IPS-20b (cell line): ENCODE results near the gene LHX8.
"Not testable (repeated sequence)": the region's sequence is repeated elsewhere in the genome, so short reads cannot be mapped to it uniquely, and the experiment has no call there.

ENCODE experiments used
- H3K27ac ChIP-seq: one replicate; pipeline ENCODE4 v1.5.1; 2013; ENCODE audit warnings: low read length
- H3K27me3 ChIP-seq: 2 replicates; pipeline ENCODE4 v1.6.1; 2013; ENCODE audit warnings: mild to moderate bottlenecking, low read length, inconsistent platforms; ENCODE audit not compliant: insufficient read depth
- H3K36me3 ChIP-seq: 2 replicates; pipeline ENCODE4 v1.6.1; 2013; ENCODE audit warnings: low read depth, mild to moderate bottlenecking, inconsistent platforms, low read length, moderate library complexity; ENCODE audit not compliant: insufficient read depth
- H3K4me1 ChIP-seq: 2 replicates; pipeline ENCODE4 v1.6.1; 2013; ENCODE audit warnings: mild to moderate bottlenecking, control low read depth, inconsistent platforms, low read length, moderate library complexity; ENCODE audit not compliant: insufficient read depth
- H3K4me3 ChIP-seq: 2 replicates; pipeline ENCODE4 v1.5.1; 2013; ENCODE audit warnings: mild to moderate bottlenecking, low read length, inconsistent platforms
- H3K9ac ChIP-seq: 2 replicates; pipeline ENCODE4 v1.6.1; 2013; ENCODE audit warnings: low read depth, mild to moderate bottlenecking, inconsistent platforms, low read length, moderate library complexity
- H3K9me3 ChIP-seq: 2 replicates; pipeline ENCODE4 v1.6.1; 2013; ENCODE audit warnings: mild to moderate bottlenecking, low read depth, low read length, inconsistent platforms; ENCODE audit not compliant: insufficient read depth

The LHX8 gene

GRCh38 chr1:75133750-75134646 lies at the start of gene LHX8:
LHX8 (plus strand) TSS chr1:75134388; CDS start chr1:75136615, 2,227 bp downstream.
- peak within 1 kb of the TSS; percentile 1; the same call in 1 of the 2 replicates for H3K9ac ChIP-seq
- no peaks in the 10 kb centered on the region for H3K9me3 ChIP-seq
- peak within 1 kb of the TSS; percentile 66 for H3K4me3 ChIP-seq
- peaks cover 100% of the 10 kb centered on the region for H3K27me3 ChIP-seq
- H3K27ac ChIP-seq, result no peak within 1 kb of the TSS
- peaks cover 38% of the 10 kb centered on the region for H3K4me1 ChIP-seq
- H3K36me3 ChIP-seq, result no peaks in the 10 kb centered on the region

GRCh38 chr1:75085931-75086330 lies 48.3 kb upstream of the LHX8 start:
- peaks cover 9% of the 10 kb centered on the region; the same call in 1 of the 2 replicates for H3K27me3 ChIP-seq
- no peak overlapping the region for H3K4me3 ChIP-seq
- no peak overlapping the region for H3K27ac ChIP-seq
- peaks cover 27% of the 10 kb centered on the region for H3K4me1 ChIP-seq
- no peaks in the 10 kb centered on the region for H3K36me3 ChIP-seq
- no peak overlapping the region for H3K9ac ChIP-seq
- no peaks in the 10 kb centered on the region for H3K9me3 ChIP-seq

- Histone ChIP-seq H3K9ac (no peak overlapping the region), H3K9me3 (no peaks in the 10 kb centered on the region), H3K27me3 (peaks cover 5% of the 10 kb centered on the region; the same call in 1 of the 2 replicates), H3K4me3 (no peak overlapping the region), H3K36me3 (no peaks in the 10 kb centered on the region), H3K27ac (no peak overlapping the region), H3K4me1 (peaks cover 30% of the 10 kb centered on the region)
These were observed 46.9 kb upstream of the LHX8 start for GRCh38 chr1:75087278-75087677.

GRCh38 chr1:75092141-75092540 lies 42.0 kb upstream of the LHX8 start:
- Histone ChIP-seq H3K9me3 (no peaks in the 10 kb centered on the region), H3K27ac (no peak overlapping the region), H3K9ac (no peak overlapping the region), H3K4me1 (peaks cover 9% of the 10 kb centered on the region; the same call in 1 of the 2 replicates), H3K27me3 (no peaks in the 10 kb centered on the region), H3K36me3 (no peaks in the 10 kb centered on the region), H3K4me3 (no peak overlapping the region)

- Histone ChIP-seq H3K9me3 (no peaks in the 10 kb centered on the region), H3K4me3 (no peak overlapping the region), H3K4me1 (peaks cover 16% of the 10 kb centered on the region; the same call in 1 of the 2 replicates), H3K36me3 (no peaks in the 10 kb centered on the region), H3K27ac (no peak overlapping the region), H3K9ac (no peak overlapping the region), H3K27me3 (no peaks in the 10 kb centered on the region)
These were observed 36.5 kb upstream of the LHX8 start for GRCh38 chr1:75097654-75098053.

GRCh38 chr1:75099581-75099980 lies 34.6 kb upstream of the LHX8 start:
- Histone ChIP-seq H3K4me1 (peaks cover 14% of the 10 kb centered on the region; the same call in 1 of the 2 replicates), H3K27me3 (no peaks in the 10 kb centered on the region), H3K36me3 (no peaks in the 10 kb centered on the region), H3K9me3 (no peaks in the 10 kb centered on the region), H3K9ac (no peak overlapping the region), H3K27ac (no peak overlapping the region), H3K4me3 (no peak overlapping the region)

GRCh38 chr1:75100481-75101092 lies 33.6 kb upstream of the LHX8 start:
- Histone ChIP-seq H3K27me3 (no peaks in the 10 kb centered on the region), H3K36me3 (no peaks in the 10 kb centered on the region), H3K27ac (no peak overlapping the region), H3K9ac (no peak overlapping the region), H3K4me3 (no peak overlapping the region), H3K4me1 (peaks cover 14% of the 10 kb centered on the region; the same call in 1 of the 2 replicates), H3K9me3 (no peaks in the 10 kb centered on the region)

GRCh38 chr1:75112362-75112951 lies 21.7 kb upstream of the LHX8 start:
- H3K4me1 ChIP-seq, H3K4me3 ChIP-seq, H3K9ac ChIP-seq, H3K27ac ChIP-seq, H3K27me3 ChIP-seq, H3K36me3 ChIP-seq, H3K9me3 ChIP-seq: not testable (repeated sequence)

- H3K36me3 ChIP-seq, result no peaks in the 10 kb centered on the region
- H3K27me3 ChIP-seq, result no peaks in the 10 kb centered on the region
- no peak overlapping the region for H3K9ac ChIP-seq
- no peak overlapping the region for H3K4me3 ChIP-seq
- no peaks in the 10 kb centered on the region for H3K9me3 ChIP-seq
- 0 out of 2 replicates have a peak, but pooled peaks cover 3% of the 10 kb centered on the region for H3K4me1 ChIP-seq
- H3K27ac ChIP-seq, result no peak overlapping the region
These were observed 18.5 kb upstream of the LHX8 start for GRCh38 chr1:75115654-75116053.

- no peak overlapping the region for H3K27ac ChIP-seq
- H3K9ac ChIP-seq, result no peak overlapping the region
- peaks cover 35% of the 10 kb centered on the region for H3K27me3 ChIP-seq
- H3K4me1 ChIP-seq, result no peaks in the 10 kb centered on the region
- no peaks in the 10 kb centered on the region for H3K36me3 ChIP-seq
- H3K4me3 ChIP-seq, result no peak overlapping the region
- no peaks in the 10 kb centered on the region for H3K9me3 ChIP-seq
These were observed 10.4 kb upstream of the LHX8 start for GRCh38 chr1:75123756-75124155.

- no peaks in the 10 kb centered on the region for H3K9me3 ChIP-seq
- H3K9ac ChIP-seq, result no peak overlapping the region
- H3K27ac ChIP-seq, result no peak overlapping the region
- H3K4me1 ChIP-seq, result peaks cover 3% of the 10 kb centered on the region; the same call in 1 of the 2 replicates
- no peak overlapping the region for H3K4me3 ChIP-seq
- peaks cover 43% of the 10 kb centered on the region for H3K27me3 ChIP-seq
- H3K36me3 ChIP-seq, result no peaks in the 10 kb centered on the region
These were observed 9.7 kb upstream of the LHX8 start for GRCh38 chr1:75124510-75124909.
